Spleen (tissue), 13 donors: ENCODE measurements around the gene MPV17L2. TPM values are rescaled to one million over a fixed set of nuclear protein-coding genes. Genes with fewer than 3 reads are reported as not detected.

ENCODE experiments used
- DNase-seq: peaks from one replicate; pipeline ENCODE4 v3.0.0-alpha.2; 2020
- H3K27ac ChIP-seq, 8 donors: fragments of 200-600 bp; sonication (generic) in 7 of 8; 1 replicate in 4 of 8; 2 replicates in 4 of 8; pipeline versions ENCODE4 v1.5.0 to v1.8.0; 2016 to 2021; ENCODE audit warnings: inconsistent platforms in 4 of 8, mild to moderate bottlenecking in 4 of 8, moderate library complexity in 1 of 8
- H3K27me3 ChIP-seq, 7 donors: fragments of 200-600 bp; sonication (generic) in 6 of 7; replicated peaks in 1 of 7; 1 replicate in 4 of 7; 2 replicates in 3 of 7; pipeline versions ENCODE4 v1.5.0 to v1.8.0; 2016 to 2021; ENCODE audit warnings: inconsistent platforms in 3 of 7, mild to moderate bottlenecking in 1 of 7
- H3K36me3 ChIP-seq, 6 donors: fragments of 200-600 bp; sonication (generic) in 5 of 6; 1 replicate in 4 of 6; 2 replicates in 2 of 6; pipeline versions ENCODE4 v1.5.0 to v1.8.0; 2016 to 2021; ENCODE audit warnings: inconsistent platforms in 2 of 6
- H3K4me1 ChIP-seq, 6 donors: fragments of 200-600 bp; sonication (generic) in 5 of 6; 1 replicate in 3 of 6; 2 replicates in 3 of 6; pipeline versions ENCODE4 v1.5.0 to v1.8.0; 2016 to 2021; ENCODE audit warnings: inconsistent platforms in 3 of 6
- H3K4me3 ChIP-seq, 8 donors: fragments of 200-600 bp; sonication (generic) in 7 of 8; 1 replicate in 4 of 8; 2 replicates in 4 of 8; pipeline versions ENCODE4 v1.5.0 to v1.8.0; 2016 to 2021; ENCODE audit warnings: inconsistent platforms in 4 of 8, mild to moderate bottlenecking in 4 of 8, moderate library complexity in 2 of 8
- H3K9me3 ChIP-seq, 8 donors: fragments of 200-600 bp; sonication (generic) in 7 of 8; 1 replicate in 4 of 8; 2 replicates in 4 of 8; pipeline versions ENCODE4 v1.5.0 to v1.8.0; 2016 to 2021; ENCODE audit warnings: inconsistent platforms in 4 of 8
- CTCF ChIP-seq, 11 experiments: fragments of 200-600 bp in 7 of 11; fragments of 450-650 bp in 4 of 11; sonication (generic) in 4 of 11; IDR thresholded peaks in 8 of 11; conservative IDR thresholded peaks in 3 of 11; 1 replicate in 7 of 11; 2 replicates in 4 of 11; pipeline versions ENCODE4 v1.4.0 to v1.8.0; 2016 to 2021; ENCODE audit warnings: antibody characterized with exemption in 11 of 11, inconsistent platforms in 4 of 11, mild to moderate bottlenecking in 1 of 11
- POLR2A ChIP-seq, 3 donors: fragments of 450-650 bp; IDR thresholded peaks; one replicate each; pipeline ENCODE4 v1.5.1; 2017; ENCODE audit warnings: antibody characterized with exemption in 3 of 3, mild to moderate bottlenecking in 1 of 3
- POLR2AphosphoS5 ChIP-seq, 3 donors: sonication (generic); formaldehyde crosslinking; IDR thresholded peaks; one replicate each; pipeline ENCODE4 v1.5.1; 2017; ENCODE audit warnings: antibody characterized with exemption in 3 of 3
- WGBS, 5 donors: extraction: QIAGEN DNeasy Blood & Tissue Kit in 3 of 5; methylation state at CpG; one replicate each; pipeline versions ENCODE4 v1.1.5 to v1.1.7; 2013 to 2018; 5-methylcytosine and 5-hydroxymethylcytosine counted together
- intact Hi-C: fragments of 100-400 bp; cut with DNase I; formaldehyde crosslinking; loops from one replicate; pipeline ENCODE4 v1.15.0; 2023; ENCODE audit warnings: low total_unique reads
- long read RNA-seq, 2 donors: transcript quantifications; one replicate each; lab custom pipeline, GENCODE V29; 2026
- polyA plus RNA-seq, 3 donors: library from polyadenylated mRNA; stranded (reverse); fragments of 200-250 nt; gene quantifications; one replicate each; pipeline ENCODE4 v1.2.1, GENCODE V29; 2013
- total RNA-seq, 7 donors: library from RNA; depleted of rRNA in 3 of 7; stranded (reverse); fragments of >200 nt in 3 of 7; fragmentation: NEBNext Ultra II Directional in 4 of 7; extraction: Animal tissue kit (Norgen Biotek cat#: 25700) in 4 of 7; gene quantifications; one replicate each; pipeline versions ENCODE4 v1.1.0 to v1.2.1, GENCODE V29; 2016 to 2021
- donor health status: healthy with polysubstance abuse.
- donor health status: DM: no; HTN: no; CAD: no; lungs with moderate emphysema.
- donor health status: DM: no; HTN: no; CAD: no.
- donor health status: Bipolar disorder and iron deficiency.
- donor health status: healthy.
- donor health status: DM: no; HTN: no; CAD: no.
- donor health status: DM: yes; HTN: yes; CAD: no.

The MPV17L2 gene
- total RNA-seq (10 to 100 TPM in 3 of 7 donors, 1 to 10 TPM in 4; 7.8 to 14.1 (median 9.9) TPM), polyA plus RNA-seq (10 to 100 TPM; 12.1 to 15.4 (median 12.3) TPM)
- long read RNA-seq, donor 1, partial matches to known transcripts = 0 of 12 reads
- long read RNA-seq, donor 1, other reads (novel, unspliced or antisense) = 6 of 12 reads
- long read RNA-seq, donor 2, partial matches to known transcripts = 0 of 3 reads
- long read RNA-seq, donor 2, other reads (novel, unspliced or antisense) = 0 of 3 reads

- DNase-seq = peak; percentile 99
- Histone ChIP-seq H3K4me3 (peak within 1 kb of the TSS; percentile 60 to 94 (median 80)), H3K27ac (peak within 1 kb of the TSS; percentile 86 to 98 (median 96)), H3K36me3 (peaks cover 0 to 30% (median 19%) of the 10 kb centered on the region in 6 donors), H3K9me3 (no peaks in the 10 kb centered on the region), H3K27me3 (no peaks in the 10 kb centered on the region), H3K4me1 (peaks cover 16 to 50% (median 26%) of the 10 kb centered on the region in 6 donors)
- TF ChIP-seq POLR2A (IDR thresholded peaks at IDR 0.05) = peak in 2 of 3 donors; percentile 65 to 93
- peak; percentile 94 to 98 (median 97) for TF ChIP-seq POLR2AphosphoS5 (IDR thresholded peaks at IDR 0.05)
- peak in 3 of 11 experiments; percentile 4 to 51 (median 25) for TF ChIP-seq CTCF (IDR thresholded peaks at IDR 0.05 in 8 of 11, conservative IDR thresholded peaks at IDR 0.05 in 3 of 11)
- intact Hi-C loops = no loop called here
- 0% methylated on average over 40 to 74 of the region's 74 CpGs for WGBS, 5 donors
These were observed at the start of gene MPV17L2 for GRCh38 chr19:18192673-18193387. Gene MPV17L2, plus strand, starts transcription at chr19:18193218. Its CDS starts 64 bp downstream, at chr19:18193282.

- intact Hi-C loops = no loop called here
- Histone ChIP-seq H3K4me1 (no peaks in the 10 kb centered on the region), H3K27ac (no peak overlapping the region), H3K4me3 (no peak overlapping the region), H3K9me3 (no peaks in the 10 kb centered on the region), H3K36me3 (peaks cover 0 to 99% (median 94%) of the 10 kb centered on the region in 6 donors), H3K27me3 (no peaks in the 10 kb centered on the region)
- no peak for DNase-seq
- 83 to 98% (median 93%) methylated on average over 2 to 3 of the region's 3 CpGs for WGBS, 5 donors
- no peak for TF ChIP-seq POLR2AphosphoS5 (IDR thresholded peaks at IDR 0.05)
- TF ChIP-seq CTCF (IDR thresholded peaks at IDR 0.05 in 8 of 11, conservative IDR thresholded peaks at IDR 0.05 in 3 of 11) = no peak
- TF ChIP-seq POLR2A (IDR thresholded peaks at IDR 0.05) = no peak
These were observed 49.1 kb upstream of the MPV17L2 start for GRCh38 chr19:18143902-18144301.

GRCh38 chr19:18144361-18144760, 48.7 kb upstream of the MPV17L2 start:
- DNase-seq = no peak
- peaks cover 0 to 4% (median 0%) of the 10 kb centered on the region in 6 donors for H3K4me1 ChIP-seq
- 71 to 94% (median 93%) methylated on average over 1 to 16 of the region's 16 CpGs for WGBS, 5 donors
- no peak overlapping the region for H3K27ac ChIP-seq
- H3K9me3 ChIP-seq = no peaks in the 10 kb centered on the region
- no peak overlapping the region for H3K4me3 ChIP-seq
- TF ChIP-seq CTCF (IDR thresholded peaks at IDR 0.05 in 8 of 11, conservative IDR thresholded peaks at IDR 0.05 in 3 of 11) (no peak), POLR2AphosphoS5 (IDR thresholded peaks at IDR 0.05) (peak in 1 of 3 donors; percentile 26)
- H3K36me3 ChIP-seq = peaks cover 0 to 99% (median 94%) of the 10 kb centered on the region in 6 donors
- intact Hi-C loops = no loop called here
- no peaks in the 10 kb centered on the region for H3K27me3 ChIP-seq

GRCh38 chr19:18144906-18145305, 48.1 kb upstream of the MPV17L2 start:
- Histone ChIP-seq H3K36me3 (peaks cover 0 to 100% (median 94%) of the 10 kb centered on the region in 6 donors), H3K4me3 (no peak overlapping the region)
- DNase-seq = no peak

More at GRCh38 chr19:18144906-18145305, 48.1 kb upstream of the MPV17L2 start:
- TF ChIP-seq POLR2AphosphoS5 (IDR thresholded peaks at IDR 0.05) (peak in 1 of 3 donors; percentile 32), CTCF (IDR thresholded peaks at IDR 0.05 in 8 of 11, conservative IDR thresholded peaks at IDR 0.05 in 3 of 11) (no peak), POLR2A (IDR thresholded peaks at IDR 0.05) (no peak)
- WGBS, 5 donors = 96 to 99% (median 97%) methylated on average over 28 of the region's 28 CpGs
- peaks cover 0 to 7% (median 0%) of the 10 kb centered on the region in 6 donors for H3K4me1 ChIP-seq
- no peaks in the 10 kb centered on the region for H3K27me3 ChIP-seq
- H3K27ac ChIP-seq = no peak overlapping the region
- intact Hi-C loops = no loop called here
- no peaks in the 10 kb centered on the region for H3K9me3 ChIP-seq
